NCI-H1048 (cell line): ENCODE data around the gene OSBPL2.

Experiments
- DNase-seq: peaks from one replicate; lab custom pipeline; 2025; lab: John Stamatoyannopoulos, UW

Gene OSBPL2

GRCh38 chr20:62326959-62327725 is 88.8 kb downstream of the OSBPL2 start:
- no peak for DNase-seq

GRCh38 chr20:62327726-62328495 is 89.6 kb downstream of the OSBPL2 start:
- no peak for DNase-seq

GRCh38 chr20:62328684-62329388 is 90.5 kb downstream of the OSBPL2 start:
- DNase-seq, result no peak

GRCh38 chr20:62329389-62330377 is 91.4 kb downstream of the OSBPL2 start:
- DNase-seq, result no peak

- DNase-seq, result no peak
Measured at GRCh38 chr20:62330576-62331317, 92.4 kb downstream of the OSBPL2 start.

GRCh38 chr20:62331347-62331746 is 93.0 kb downstream of the OSBPL2 start:
- no peak for DNase-seq

GRCh38 chr20:62332421-62332820 is 94.1 kb downstream of the OSBPL2 start:
- DNase-seq, result no peak

- DNase-seq, result no peak
Measured at GRCh38 chr20:62332989-62333819, 94.9 kb downstream of the OSBPL2 start.

GRCh38 chr20:62333820-62334595 is 95.7 kb downstream of the OSBPL2 start:
- DNase-seq, result no peak

GRCh38 chr20:62334881-62335280 is 96.6 kb downstream of the OSBPL2 start:
- DNase-seq, result no peak

GRCh38 chr20:62335532-62335931 is 97.2 kb downstream of the OSBPL2 start:
- DNase-seq, result no peak

- DNase-seq, result no peak
Measured at GRCh38 chr20:62336329-62336728, 98.0 kb downstream of the OSBPL2 start.

- no peak for DNase-seq
Measured at GRCh38 chr20:62336775-62337557, 98.6 kb downstream of the OSBPL2 start.

- DNase-seq, result no peak
Measured at GRCh38 chr20:62337558-62338293, 99.4 kb downstream of the OSBPL2 start.

- DNase-seq, result no peak
Measured at GRCh38 chr20:62338294-62338620, 99.9 kb downstream of the OSBPL2 start.

- no peak for DNase-seq
Measured at GRCh38 chr20:62339647-62340062, 101.3 kb downstream of the OSBPL2 start.

- no peak for DNase-seq
Measured at GRCh38 chr20:62342910-62343309, 104.6 kb downstream of the OSBPL2 start.

- no peak for DNase-seq
Measured at GRCh38 chr20:62344092-62344491, 105.8 kb downstream of the OSBPL2 start.
